RPMI8226 (cell line): ENCODE results near the gene TRMT2A.

Experiments
- DNase-seq: peaks from one replicate; pipeline ENCODE4 v3.0.0-alpha.2; 2015

The TRMT2A gene

GRCh38 chr22:20131859-20132685, 15.0 kb upstream of the TRMT2A start:
- DNase-seq, result no peak

GRCh38 chr22:20131597-20131858, 14.5 kb upstream of the TRMT2A start, which contains the start of gene ZDHHC8:
TSS of gene ZDHHC8 (plus strand) at chr22:20131804. CDS start at chr22:20131948, 144 bp downstream.
- DNase-seq, result no peak

DNA sequence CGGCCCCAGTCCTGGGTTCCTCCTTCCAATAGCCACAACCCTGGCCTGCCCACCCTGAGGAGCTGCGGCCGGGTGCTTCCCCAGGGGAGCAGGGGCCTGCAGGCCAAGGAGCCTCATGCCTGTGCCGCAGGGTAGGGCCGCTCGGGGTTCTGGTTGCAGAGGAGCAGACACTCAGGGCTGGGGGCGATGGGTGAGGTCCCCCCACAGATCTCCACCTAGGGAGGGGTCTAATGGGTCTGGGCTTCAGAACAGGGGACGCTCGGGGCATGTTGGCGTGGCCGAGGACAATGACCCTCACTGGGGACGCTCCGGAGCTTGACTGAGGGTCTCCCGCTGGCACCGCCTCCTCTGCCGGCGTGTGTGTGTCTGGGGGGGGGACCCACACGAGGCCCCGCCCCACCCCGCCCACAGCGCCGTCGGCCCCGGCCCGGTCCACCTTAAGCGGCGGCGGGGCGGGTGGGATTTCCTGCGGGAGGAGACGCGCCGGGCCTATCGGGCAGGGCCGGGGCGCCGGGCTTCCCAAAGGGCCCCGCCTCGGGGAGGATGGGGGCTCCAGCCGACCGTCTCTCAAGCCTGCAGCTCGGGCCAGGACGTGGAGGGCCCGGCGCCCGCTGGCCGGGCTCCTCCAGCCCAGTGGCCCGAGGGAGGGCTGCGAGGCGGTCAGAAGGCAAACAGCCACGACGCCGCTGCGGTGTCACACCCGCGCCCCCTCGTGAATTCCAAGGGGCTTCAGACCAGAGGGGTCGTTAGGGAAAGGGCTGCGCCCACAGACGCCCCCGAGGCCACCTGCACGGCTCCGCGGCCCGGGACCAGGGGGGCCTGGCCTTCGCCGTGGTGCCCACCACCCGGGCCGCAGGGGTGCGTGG, 13.9 kb upstream of the TRMT2A start:
- DNase-seq, result peak; percentile 37

DNA sequence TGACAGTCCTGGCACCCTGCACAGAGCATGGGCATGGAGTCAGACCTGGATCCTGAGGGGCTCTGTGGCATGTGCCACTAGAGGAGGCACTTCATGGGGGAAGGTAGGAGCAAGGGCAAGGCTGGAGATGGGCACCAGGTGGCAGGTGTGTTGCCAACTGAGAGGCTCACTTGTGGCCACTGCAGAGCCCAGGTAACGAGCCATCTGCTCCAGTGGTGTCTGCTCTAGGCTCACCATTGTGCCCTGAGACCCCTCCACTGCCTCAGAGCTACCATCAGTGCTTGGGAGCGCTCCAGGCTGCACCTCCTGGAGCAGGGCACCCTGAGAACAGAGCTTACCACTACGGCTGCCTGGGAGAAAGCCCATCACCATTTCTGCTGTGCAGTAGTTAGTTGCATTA, 13.3 kb upstream of the TRMT2A start:
- peak; percentile 33 for DNase-seq

- DNase-seq, result no peak
Observed at GRCh38 chr22:20129747-20130014, 12.7 kb upstream of the TRMT2A start.

DNA sequence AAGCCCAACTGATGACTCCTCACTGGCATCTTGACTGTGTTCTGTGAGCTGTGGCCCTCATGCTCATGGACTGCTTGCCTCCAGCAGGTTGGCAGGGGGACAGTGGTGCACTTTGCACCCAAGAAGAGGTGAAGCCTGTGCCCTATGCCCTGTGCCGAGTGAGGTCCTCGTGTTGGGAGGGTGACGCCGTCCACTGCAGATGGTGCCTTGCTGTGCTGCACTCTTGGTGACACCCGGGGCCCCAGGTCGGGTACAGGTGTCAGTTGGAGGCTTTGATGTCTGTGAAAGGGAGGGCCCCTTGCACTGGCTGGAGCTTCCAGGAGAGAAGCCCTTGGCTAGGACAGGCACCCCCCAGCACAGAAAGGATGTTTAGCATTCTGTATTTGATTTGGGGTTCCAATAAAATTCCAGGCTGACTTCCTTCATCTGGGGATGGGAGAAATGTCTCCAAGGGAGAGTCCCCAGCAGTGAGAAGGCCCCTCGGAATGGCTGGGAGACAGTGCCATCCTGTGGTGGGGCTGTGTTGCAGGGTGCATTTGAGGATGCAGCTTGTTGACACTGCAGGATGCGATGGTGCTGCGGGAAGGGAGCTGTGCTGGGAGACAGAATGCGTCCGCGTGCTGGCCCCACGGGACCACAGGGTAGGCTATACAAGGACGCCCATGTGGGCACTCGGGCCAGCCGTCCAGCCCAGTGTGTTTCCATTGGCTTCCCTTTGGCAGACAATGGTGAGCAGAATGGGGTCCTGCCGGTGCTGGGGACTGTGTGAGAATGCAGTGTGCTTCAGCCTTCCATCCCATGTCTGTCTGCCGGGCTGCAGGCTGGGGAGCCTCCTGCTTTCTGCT, 12.1 kb upstream of the TRMT2A start:
- peak; percentile 18 for DNase-seq

DNA sequence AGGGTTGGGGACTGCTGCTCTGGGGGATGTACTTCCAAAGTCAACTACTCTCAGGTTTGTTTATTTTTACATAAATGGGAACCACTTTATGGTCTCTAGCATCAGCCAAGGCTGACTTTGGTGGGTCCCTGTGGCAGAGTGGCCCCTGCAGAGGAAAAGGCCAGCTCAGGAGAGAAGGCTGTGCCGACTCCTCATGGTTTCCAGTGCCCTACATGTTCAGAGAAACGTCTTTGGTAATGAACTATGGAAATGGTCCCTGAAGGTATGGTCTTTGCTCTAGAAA, 11.5 kb upstream of the TRMT2A start:
- no peak for DNase-seq

GRCh38 chr22:20127869-20128618, 11.0 kb upstream of the TRMT2A start:
- no peak for DNase-seq

DNA sequence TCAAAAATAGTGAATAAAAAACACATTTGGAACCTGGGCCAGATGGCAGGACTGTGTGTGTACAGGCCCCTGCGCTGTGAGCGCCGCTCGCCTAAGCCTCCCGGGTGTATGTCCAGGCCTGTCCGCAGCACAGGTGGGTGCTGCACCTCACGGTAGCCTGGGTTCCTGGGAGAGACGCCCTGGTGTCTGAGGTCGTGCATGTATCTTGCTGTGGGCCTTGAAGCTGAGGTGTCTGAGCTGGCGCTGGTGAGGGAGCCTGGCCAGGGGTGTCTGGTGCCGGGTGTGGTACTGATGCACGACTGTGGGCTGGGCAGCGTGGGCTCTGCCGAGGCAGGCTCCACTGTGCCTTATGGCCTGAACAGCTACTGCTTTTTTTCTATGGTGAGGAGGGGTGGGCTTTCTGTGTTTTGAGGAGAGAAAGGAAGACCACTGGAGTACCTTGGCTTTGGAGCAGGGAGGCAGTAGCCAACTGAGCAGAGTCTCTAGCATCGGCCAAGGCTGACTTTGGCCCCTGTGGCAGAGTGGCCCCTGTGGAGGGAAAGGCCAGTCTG, 10.4 kb upstream of the TRMT2A start:
- no peak for DNase-seq

GRCh38 chr22:20126284-20127029, 9.4 kb upstream of the TRMT2A start:
- no peak for DNase-seq

DNA sequence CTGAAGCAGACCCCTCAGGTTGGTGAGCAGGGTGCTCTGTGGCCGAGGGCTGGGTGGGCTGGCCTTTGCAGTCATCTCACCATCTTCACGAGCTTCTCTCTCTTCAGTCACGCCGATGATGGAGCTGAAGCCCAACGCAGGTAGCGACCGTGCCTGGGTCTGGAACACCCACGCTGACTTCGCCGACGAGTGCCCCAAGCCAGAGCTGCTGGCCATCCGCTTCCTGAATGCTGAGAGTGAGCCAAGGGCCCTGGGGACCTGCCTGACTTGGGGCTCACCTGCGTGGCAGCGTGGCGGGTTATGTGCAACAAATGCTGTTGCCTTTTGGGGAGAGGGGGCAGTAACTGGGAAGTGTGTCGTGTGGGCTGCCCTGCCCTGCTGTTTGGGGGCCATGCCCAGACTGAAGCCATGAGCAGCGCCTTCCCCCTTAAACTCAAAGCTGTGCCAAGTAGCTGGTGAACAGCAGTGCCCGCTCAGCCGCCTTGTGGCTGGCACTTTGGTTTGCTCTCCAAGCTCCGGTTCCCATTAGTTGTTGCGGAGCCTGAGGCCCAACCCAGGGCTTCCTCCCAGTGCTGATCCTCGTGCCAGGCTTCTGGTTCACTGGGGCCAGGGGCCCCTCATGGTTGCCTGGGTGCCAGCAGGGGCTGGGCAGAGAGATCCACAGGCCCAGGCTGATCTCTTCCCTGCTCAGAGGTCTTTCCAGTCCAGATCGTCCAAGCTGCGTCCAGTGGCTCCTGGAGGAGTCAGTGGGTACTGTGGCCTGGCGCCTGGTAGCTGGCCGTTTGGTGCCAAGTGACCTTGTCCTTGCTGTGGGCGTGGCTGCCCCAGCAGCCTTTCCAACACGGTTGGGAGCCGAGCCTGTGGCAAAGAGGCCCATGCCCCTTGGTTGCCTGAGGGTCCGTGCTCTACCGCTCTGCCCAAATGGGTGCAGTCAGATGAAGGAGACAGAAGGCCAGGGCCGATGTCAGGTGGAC, 8.5 kb upstream of the TRMT2A start:
- DNase-seq, result no peak

DNA sequence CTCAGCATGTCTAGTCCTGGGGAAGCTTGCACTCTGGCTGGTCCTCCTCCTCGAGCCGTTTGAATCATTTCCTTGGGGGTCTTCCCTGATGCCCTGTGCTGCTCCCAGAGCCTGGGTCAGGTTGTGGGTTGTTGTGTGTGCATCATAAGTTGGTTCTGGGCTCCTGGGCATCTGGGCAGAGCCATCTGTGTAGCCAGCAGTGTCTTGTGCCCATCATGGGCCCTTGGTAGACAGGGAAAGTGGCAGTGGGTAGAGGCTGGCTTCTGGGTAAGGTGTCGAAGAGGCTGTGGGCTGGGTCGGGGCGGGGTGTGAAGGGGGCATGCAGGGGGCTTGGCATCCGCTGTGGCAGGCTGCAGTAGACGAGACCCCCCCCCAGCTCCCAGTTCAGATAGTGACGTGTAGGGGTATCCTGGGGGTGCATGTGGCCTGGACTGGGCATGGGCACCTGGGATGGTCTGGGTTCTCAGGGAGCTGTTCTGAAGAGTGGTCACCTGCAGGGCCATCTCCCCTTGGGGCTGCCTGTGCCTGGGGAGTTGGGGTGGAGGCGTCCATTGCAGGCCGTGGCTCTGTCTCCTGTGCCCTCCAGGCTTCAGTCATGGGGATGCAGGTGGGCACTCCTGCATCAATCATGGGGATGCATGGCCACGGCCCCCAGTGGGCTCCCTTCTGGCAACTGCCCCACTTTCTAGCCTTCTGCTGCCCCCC, 7.2 kb upstream of the TRMT2A start:
- no peak for DNase-seq

DNA sequence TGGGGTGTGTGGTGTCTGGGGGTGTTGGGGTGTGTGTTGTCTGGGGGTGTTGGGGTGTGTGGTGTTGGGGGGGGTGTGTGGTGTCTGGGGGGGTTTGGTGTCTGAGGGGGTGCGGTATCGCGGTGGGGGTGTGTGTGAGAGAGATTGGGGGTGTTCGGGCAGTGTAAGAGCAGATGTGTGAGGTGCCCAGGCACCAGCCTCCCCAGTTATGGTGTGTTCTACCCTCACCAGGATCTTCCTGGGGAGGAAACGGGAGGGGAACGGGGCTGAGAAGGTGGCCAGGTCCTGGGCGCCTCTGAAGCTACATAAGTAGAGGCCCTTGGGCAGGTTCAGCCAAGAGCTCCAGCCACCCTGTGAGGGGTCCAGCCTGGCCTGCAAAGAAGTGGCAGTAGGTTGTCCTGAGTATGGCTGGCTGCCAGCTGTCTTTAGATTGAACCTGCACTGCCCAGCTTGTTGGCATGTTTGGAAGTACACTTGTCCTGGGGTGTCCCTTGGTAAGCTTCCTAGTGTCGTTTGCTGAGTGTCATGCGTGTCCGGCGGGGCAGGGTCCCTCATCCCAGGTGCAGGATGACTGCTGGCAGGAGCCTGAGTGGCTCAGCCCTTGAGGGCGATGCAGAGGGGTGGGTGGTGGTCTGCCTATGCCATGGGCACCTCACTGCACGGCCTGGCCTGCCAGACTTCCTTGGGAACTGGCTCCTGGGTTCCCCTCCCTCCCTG, 6.5 kb upstream of the TRMT2A start:
- no peak for DNase-seq

- DNase-seq, result no peak
Observed at GRCh38 chr22:20121856-20122415, 4.9 kb upstream of the TRMT2A start.

DNA sequence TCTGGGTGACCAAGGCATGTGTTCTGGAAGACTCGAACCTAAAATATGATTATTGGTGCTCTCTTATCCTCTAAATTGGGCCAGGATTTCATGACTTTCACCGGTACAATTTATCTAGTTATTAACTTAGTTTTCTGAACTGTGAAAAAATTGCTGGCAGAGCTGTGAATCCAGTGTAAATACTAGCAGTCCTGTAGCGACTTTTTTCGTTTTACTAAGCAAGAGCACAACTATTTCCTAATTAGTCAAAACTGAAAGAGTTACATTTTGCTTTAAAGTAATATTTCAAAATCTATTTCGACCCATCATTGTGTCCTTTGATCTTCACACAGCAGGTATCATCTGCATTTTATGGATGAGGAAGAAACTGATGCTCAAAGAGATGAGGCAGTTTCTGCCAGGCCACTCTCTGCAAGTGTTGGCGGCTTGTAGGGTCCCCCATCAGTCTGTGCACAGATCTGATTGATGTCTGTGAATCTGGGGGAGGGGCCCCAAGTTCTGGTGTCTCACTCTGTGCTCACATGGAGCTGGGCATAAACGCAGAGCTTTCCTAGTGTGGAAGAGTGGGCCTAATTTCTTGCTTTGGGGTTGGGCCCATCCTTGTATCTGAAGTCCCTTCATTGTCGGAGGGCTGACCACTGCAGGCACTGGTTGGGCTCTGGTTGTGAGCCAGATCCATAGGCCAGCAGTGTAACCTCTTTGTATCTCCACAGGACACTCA, 1.4 kb upstream of the TRMT2A start:
- DNase-seq, result no peak

- DNase-seq, result no peak
Observed at GRCh38 chr22:20117633-20118299, 740 bp upstream of the TRMT2A start.

GRCh38 chr22:20116376-20116950, 563 bp downstream of the TRMT2A start:
- DNase-seq, result no peak
